H1 (cell line): Measurements from ENCODE around the gene AFF2.

Experiments used
- ATF3 ChIP-seq: IDR thresholded peaks from 2 replicates; pipeline ENCODE4 v1.6.1; 2011; ENCODE audit warnings: low read depth, mild to moderate bottlenecking, low read length; ENCODE audit not compliant: insufficient read depth
- BACH1 ChIP-seq: IDR thresholded peaks from 2 replicates; pipeline ENCODE4 v1.6.1; 2012; ENCODE audit warnings: low read length, improper control_type of control experiment
- BCL11A ChIP-seq, 2 experiments: IDR thresholded peaks; one replicate each; pipeline ENCODE4 v1.6.1; 2011; ENCODE audit warnings: low read depth in 2 of 2, low read length in 2 of 2, mild to moderate bottlenecking in 2 of 2
- CREB1 ChIP-seq: IDR thresholded peaks from 2 replicates; pipeline ENCODE4 v1.6.1; 2012; ENCODE audit warnings: inconsistent platforms
- CTCF ChIP-seq, 3 experiments: IDR thresholded peaks; 1 replicate in 2 of 3; 2 replicates in 1 of 3; pipeline versions ENCODE4 v1.5.1 to v1.6.1; 2011; ENCODE audit warnings: low read length in 3 of 3, mild to moderate bottlenecking in 3 of 3, inconsistent platforms in 2 of 3, low read depth in 1 of 3, moderate library complexity in 1 of 3; ENCODE audit not compliant: insufficient read depth in 1 of 3; ENCODE audit errors: control extremely low read depth in 1 of 3
- EP300 ChIP-seq, 2 experiments: IDR thresholded peaks; 1 replicate in 1 of 2; 2 replicates in 1 of 2; pipeline ENCODE4 v1.6.1; 2011 to 2012; ENCODE audit warnings: low read depth in 2 of 2, low read length in 2 of 2, mild to moderate bottlenecking in 2 of 2, borderline replicate concordance in 1 of 2, inconsistent platforms in 1 of 2, moderate library complexity in 1 of 2
- POLR2A ChIP-seq, 2 experiments: IDR thresholded peaks; 1 replicate in 1 of 2; 2 replicates in 1 of 2; pipeline ENCODE4 v1.6.1; 2011; ENCODE audit warnings: low read depth in 2 of 2, low read length in 2 of 2, mild to moderate bottlenecking in 2 of 2; ENCODE audit errors: control extremely low read depth in 1 of 2
- POLR2AphosphoS5 ChIP-seq: IDR thresholded peaks from 2 replicates; pipeline ENCODE4 v1.6.1; 2011; ENCODE audit warnings: low read depth, low read length
- POU5F1 ChIP-seq: IDR thresholded peaks from 2 replicates; pipeline ENCODE4 v1.6.1; 2011; ENCODE audit warnings: low read depth, mild to moderate bottlenecking, low read length, moderate library complexity
- RBBP5 ChIP-seq: IDR thresholded peaks from 2 replicates; pipeline ENCODE4 v1.7.1; 2012; ENCODE audit warnings: low read depth, mild to moderate bottlenecking, inconsistent platforms, low read length, moderate library complexity, borderline replicate concordance
- SIX5 ChIP-seq: IDR thresholded peaks from 2 replicates; pipeline ENCODE4 v1.6.1; 2011; ENCODE audit warnings: mild to moderate bottlenecking, low read depth, low read length
- TAF1 ChIP-seq: IDR thresholded peaks from 2 replicates; pipeline ENCODE4 v1.6.1; 2011; ENCODE audit warnings: mild to moderate bottlenecking, low read depth, low read length
- ZNF274 ChIP-seq: IDR thresholded peaks from 2 replicates; pipeline ENCODE4 v1.7.0; 2012; ENCODE audit warnings: low read length, borderline replicate concordance; ENCODE audit errors: extremely low read depth

GRCh38 chrX:148871422-148872160 lies 371.2 kb downstream of the AFF2 start:
- TF ChIP-seq BCL11A (IDR thresholded peaks at IDR 0.05; ENCODE audit: low read depth in 2 of 2, low read length in 2 of 2) (no peak), RBBP5 (no peak), CREB1 (no peak), CTCF (IDR thresholded peaks at IDR 0.05; ENCODE audit: control extremely low read depth in 1 of 3, insufficient read depth in 1 of 3, low read depth in 1 of 3, low read length in 3 of 3) (no peak), EP300 (IDR thresholded peaks at IDR 0.05; ENCODE audit: borderline replicate concordance in 1 of 2, low read depth in 2 of 2, low read length in 2 of 2) (no peak), POLR2A (IDR thresholded peaks at IDR 0.05; ENCODE audit: control extremely low read depth in 1 of 2, low read depth in 2 of 2, low read length in 2 of 2) (no peak), ZNF274 (no peak), TAF1 (no peak), SIX5 (no peak), POU5F1 (no peak), BACH1 (no peak), POLR2AphosphoS5 (no peak), ATF3 (no peak)
